ENCODE results near the gene DNAH8.

GRCh38 chr6:38796006-38796405, 80.9 kb downstream of the DNAH8 start:
- TF ChIP-seq CTCF (IDR thresholded peaks at IDR 0.05): no peak
- no peak for TF ChIP-seq POLR2A (IDR thresholded peaks at IDR 0.05)
- TF ChIP-seq EP300 (IDR thresholded peaks at IDR 0.05): no peak
- no peak for TF ChIP-seq POLR2AphosphoS5 (IDR thresholded peaks at IDR 0.05)
